T follicular helper cell (primary cell): ENCODE results near the gene SKAP1.
"Not testable (repeated sequence)": the region's sequence is repeated elsewhere in the genome, so short reads cannot be mapped to it uniquely, and the experiment has no call there.

ENCODE experiments used
- DNase-seq: peaks from one replicate; pipeline ENCODE4 v3.0.0-alpha.2; 2020; ENCODE audit warnings: low read depth

Gene SKAP1

DNA sequence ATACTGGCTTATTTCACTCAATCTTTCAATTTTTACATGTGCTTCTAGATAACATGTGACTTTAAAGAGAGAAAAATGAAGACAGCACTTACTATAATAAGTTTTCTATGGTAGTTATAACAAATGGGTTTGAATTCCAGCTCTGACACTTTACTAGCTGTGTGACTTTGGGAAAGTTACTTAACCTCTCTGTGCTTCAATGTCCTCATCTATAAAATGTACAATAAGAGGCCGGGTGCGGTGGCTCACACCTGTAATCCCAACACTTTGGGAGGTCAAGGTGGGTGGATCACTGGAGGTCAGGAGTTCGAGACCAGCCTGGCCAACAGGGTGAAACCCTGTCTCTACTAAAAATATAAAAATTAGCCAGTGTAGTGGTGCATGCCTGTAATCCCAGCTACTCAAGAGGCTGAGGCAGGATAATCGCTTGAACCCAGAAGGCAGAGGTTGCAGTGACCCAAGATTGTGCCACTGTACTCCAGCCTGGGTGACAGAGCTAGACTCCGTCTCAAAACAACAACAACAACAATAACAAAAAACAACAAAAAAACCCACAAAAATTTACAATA, 184.5 kb downstream of the SKAP1 start:
- not testable (repeated sequence) for DNase-seq

GRCh38 chr17:48244814-48245213, 185.2 kb downstream of the SKAP1 start:
- no peak for DNase-seq

DNA sequence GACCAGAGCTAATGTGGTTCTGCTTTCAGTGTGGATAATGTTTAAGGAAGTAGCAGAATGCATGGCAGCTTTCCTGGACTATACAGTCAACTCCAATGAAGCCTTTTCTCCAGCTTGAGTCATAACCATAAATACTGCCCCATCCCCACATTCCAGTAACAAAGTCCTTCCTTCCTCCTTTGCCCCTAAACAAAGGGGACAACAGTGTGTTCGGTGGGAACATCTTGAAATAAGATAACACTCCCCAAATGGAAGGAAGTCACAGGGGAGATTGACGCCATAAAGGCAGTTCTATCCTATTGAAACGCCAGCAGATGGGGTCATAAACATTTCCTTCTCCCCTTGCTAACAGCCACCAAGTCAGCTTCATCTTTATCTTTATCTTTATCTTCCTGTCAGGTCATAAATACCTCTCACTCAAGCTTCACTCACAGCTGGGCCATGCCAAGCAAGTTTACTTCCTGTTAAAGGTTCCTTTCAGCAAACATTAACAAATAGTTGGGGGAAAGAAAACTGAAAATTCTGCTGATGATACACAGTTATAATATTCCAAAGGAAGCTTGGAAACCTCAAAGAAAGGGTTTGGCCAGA, 185.8 kb downstream of the SKAP1 start:
- no peak for DNase-seq

- no peak for DNase-seq
Observed at GRCh38 chr17:48241770-48242497, 188.1 kb downstream of the SKAP1 start.

- no peak for DNase-seq
Observed at GRCh38 chr17:48241131-48241591, 188.9 kb downstream of the SKAP1 start.

DNA sequence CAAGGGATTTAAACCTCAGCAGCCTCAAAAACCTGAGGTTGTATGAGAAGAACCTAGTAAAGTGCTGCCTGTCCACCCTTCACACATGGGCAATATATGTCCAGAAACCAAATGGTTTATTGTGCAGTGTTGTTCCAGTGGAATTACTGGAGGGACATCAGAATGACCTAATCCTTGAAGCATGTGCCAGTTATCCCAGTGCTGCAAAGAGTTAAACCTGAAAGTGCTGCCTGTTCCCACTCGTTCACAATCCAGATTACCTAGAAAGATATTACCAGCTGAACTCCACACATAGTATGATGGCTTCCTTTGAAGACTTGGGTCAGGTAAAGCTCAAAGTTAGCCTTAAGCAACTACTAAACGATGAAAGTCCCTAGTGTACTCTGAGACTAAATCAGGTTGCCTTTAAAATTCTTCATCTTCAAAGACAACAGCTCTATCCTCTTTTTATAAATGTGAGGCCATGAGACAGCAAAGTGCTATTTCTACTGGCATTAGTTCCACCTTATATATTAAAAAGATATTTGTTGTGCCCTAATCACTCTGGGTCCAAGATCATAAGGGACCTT, 189.4 kb downstream of the SKAP1 start:
- DNase-seq: no peak

DNA sequence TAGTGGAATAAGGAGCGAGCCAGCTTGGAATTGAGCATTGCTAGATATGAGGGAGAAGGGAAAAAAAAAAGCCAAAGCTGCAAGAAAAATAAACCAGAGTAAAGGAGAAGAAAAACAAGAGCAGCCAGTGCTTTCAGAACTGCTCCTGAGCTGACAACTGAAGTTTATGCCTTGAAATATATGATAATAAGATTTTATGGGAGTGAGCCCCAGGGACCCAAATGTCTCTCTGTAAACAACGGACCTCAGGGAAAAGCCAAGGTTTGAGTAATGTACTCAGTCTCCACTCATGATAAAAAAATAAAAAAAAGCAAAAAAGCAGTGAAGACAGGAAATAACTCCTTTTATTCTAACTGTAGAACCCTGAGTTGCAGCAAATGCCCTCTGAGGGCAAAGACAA, 189.9 kb downstream of the SKAP1 start:
- DNase-seq: no peak

DNA sequence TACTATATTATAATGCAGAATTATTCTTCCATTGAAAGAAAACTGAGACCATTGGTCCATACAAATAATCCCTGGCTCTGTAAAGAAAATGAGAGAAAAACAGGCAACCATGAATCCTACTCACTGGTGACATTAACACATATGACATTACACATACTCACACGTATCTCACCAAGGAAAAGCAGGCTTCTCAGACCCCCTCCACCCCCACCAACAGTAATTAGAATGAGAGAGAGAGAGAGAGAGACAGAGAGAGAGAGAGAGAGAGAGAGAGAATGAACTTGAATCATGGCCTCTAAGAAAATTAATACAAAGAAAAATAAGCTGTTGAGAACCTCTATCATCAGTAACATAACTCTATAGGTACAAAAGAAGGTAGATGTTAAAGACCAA, 190.4 kb downstream of the SKAP1 start:
- no peak for DNase-seq

DNA sequence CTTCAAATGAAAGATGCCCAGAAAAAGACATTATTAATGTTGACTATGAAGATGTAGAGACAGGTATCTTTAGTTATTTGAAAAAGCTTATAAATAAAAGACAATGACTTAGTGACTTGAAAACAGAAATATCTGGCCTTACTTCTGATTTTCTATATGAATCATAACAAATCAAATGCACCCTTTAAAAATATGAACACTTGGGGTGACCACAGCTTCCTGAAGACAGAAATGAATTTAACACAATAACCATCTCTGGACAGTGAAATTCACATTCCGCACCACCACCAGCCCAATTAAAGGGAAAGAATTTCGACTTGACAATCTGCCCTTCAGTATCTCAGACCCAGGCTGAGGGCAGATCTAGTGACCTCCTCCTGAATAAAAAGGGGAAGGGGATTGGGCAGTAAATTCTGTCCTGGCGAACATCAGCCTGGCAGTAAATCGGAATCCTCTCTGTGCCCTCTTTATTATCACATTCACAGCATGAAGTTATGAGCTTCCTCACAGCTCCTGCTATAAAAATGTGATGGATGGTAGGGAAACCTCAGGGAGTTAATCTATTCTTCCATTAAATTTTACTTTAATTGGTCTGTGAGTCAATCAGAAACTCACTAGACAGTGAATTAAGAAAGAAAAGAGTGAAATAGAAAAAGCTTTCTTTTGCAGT, 190.9 kb downstream of the SKAP1 start:
- DNase-seq: no peak

DNA sequence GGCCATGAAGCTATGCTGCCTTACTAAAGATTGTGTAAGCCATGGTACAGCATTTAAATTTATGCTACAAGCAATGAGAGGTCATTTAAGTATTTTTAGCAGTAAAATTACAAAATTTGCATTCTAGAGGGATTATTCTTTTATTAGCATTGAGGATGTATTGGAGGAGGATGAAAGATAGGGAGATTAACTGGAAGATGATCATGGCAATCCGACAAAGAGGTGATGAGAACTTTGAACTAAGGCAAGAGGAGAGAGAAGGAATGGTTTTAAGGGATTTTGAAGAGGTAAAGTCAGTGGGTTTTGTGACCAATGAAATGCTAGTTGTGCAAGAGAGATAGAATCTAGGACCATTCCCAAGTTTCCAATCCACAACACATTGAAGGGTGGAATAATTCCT, 192.6 kb downstream of the SKAP1 start:
- DNase-seq: no peak

GRCh38 chr17:48236681-48237134, 193.3 kb downstream of the SKAP1 start:
- DNase-seq: no peak

- no peak for DNase-seq
Observed at GRCh38 chr17:48234922-48235321, 195.1 kb downstream of the SKAP1 start.

DNA sequence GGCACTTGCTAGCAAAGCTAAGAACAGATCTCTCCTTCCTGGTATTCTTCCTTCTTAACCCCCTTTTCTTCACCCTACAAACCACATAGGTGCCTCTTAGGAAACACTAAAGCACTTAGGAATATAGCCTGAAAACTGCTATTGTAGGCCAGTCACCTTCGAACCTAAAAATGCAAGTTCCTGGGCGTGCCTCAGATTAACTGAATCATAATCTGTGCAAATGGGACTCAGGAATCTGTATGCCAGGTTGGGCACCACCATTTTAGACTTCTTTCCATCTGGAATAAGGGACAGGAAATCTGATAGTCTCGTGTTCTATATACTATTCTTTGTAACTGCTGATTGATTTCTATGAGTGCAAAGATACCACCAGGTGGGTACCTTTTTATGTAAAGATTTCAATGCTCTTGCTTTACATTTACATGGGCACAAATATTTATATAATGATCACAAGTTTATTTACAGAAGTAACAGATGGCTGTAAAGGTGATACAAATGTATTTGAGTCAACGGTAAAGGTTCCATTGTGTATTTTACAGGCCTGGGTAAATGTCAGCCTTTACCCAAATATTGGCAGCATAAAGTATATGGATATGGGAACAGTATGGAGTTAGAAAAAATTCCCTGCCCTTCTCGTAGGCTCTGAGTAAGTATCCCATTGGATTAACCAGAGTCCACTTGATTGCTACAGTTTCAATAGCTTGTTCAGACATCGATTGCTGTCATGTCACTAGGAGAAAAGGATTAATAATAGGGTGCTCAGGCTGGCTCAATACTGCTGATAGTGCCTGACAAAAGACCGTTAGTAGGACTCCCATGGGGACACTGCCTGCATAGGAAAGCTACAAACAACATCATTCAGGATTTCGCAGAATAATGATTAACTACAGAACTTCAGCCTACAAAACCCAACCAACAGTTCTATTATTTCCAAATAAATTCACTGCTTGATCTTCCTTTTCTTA, 197.7 kb downstream of the SKAP1 start:
- DNase-seq: no peak

- DNase-seq: no peak
Observed at GRCh38 chr17:48229936-48230335, 200.1 kb downstream of the SKAP1 start.

GRCh38 chr17:48228720-48229119, 201.3 kb downstream of the SKAP1 start:
- DNase-seq: no peak

DNA sequence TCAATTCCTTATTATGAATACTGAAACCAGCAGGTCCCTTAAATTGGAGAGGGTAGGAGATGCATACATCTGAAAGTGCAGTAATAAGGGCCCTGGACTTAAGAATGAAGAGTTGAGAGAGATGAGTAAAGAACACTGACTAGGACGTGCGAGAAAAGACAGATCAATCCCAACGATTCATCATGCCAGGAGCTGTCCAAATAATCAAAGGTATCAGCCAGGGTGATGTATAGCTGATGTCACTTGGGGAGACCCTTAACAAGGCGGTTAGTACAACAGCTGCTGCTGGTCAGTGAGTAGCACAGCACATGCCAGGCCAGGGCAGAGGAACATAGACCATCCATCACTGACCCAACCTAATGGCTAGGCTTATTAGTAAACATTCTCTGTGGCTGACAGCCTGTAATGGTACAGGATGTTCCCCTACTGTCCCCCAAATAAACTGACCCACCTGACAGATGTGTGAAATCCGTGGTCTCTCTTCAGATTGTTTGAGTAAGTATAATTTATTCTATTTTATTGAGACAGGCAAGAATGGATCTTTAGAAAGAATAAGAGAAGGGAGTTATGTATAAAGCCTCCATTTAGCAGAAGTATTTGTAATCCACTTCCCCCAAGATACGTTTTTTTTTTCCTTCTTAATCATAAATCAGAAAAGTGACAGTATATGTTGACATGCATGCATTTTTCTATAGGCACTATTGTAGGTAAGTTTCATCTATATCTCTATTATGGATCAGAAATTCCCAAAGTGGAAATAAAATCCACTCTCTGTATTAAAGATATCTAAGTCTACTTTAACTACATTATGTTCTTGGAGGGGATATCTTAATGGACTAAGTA, 204.1 kb downstream of the SKAP1 start:
- no peak for DNase-seq

DNA sequence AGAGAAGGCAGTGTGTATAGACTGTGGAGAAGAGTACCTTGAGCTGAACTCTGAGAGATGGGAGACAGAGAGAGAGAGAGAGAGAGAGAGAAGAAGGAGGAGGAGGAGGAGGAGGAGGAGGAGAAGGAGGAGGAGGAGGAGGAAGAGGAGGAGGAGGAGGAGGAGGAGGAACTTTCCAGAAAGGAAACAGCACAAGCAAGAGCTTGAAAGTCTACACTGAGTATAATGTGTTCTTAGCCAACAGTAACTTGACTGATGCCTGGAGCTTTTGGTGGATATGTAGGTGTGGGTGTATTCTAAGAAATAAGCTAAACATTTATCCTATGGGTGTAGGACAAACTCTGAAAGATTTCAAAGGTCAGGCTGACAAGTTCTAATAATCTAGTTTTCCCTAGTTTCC, 206.1 kb downstream of the SKAP1 start:
- DNase-seq: no peak

- no peak for DNase-seq
Observed at GRCh38 chr17:48219617-48220016, 210.4 kb downstream of the SKAP1 start.

GRCh38 chr17:48215583-48216139, 214.4 kb downstream of the SKAP1 start:
- no peak for DNase-seq

GRCh38 chr17:48213797-48214196, 216.2 kb downstream of the SKAP1 start:
- DNase-seq: no peak
